Ascending aorta (tissue), 2 donors: ENCODE data around the gene SYNGR4. TPM values are rescaled to one million over a fixed set of nuclear protein-coding genes. Genes with fewer than 3 reads are reported as not detected.

Source experiments
- DNase-seq, 2 donors: peaks; one replicate each; pipeline ENCODE4 v3.0.0-alpha.2; 2019; ENCODE audit warnings: low spot score in 2 of 2
- H3K27ac ChIP-seq, 2 donors: fragments of 200-600 bp; sonication (generic); one replicate each; pipeline ENCODE4 v1.5.1; 2016 to 2017; ENCODE audit warnings: mild to moderate bottlenecking in 1 of 2
- H3K27me3 ChIP-seq: fragments of 200-600 bp; sonication (generic); one replicate; pipeline ENCODE4 v1.5.1; 2017
- H3K36me3 ChIP-seq, 2 donors: fragments of 200-600 bp; sonication (generic); one replicate each; pipeline ENCODE4 v1.5.1; 2016
- H3K4me1 ChIP-seq, 2 donors: fragments of 200-600 bp; sonication (generic); one replicate each; pipeline ENCODE4 v1.5.1; 2016 to 2017; ENCODE audit warnings: mild to moderate bottlenecking in 1 of 2
- H3K4me3 ChIP-seq, 2 donors: fragments of 200-600 bp; sonication (generic); one replicate each; pipeline ENCODE4 v1.5.1; 2016 to 2017; ENCODE audit warnings: mild to moderate bottlenecking in 1 of 2
- H3K9me3 ChIP-seq, 2 donors: fragments of 200-600 bp; sonication (generic); one replicate each; pipeline ENCODE4 v1.5.1; 2016
- intact Hi-C: fragments of 100-400 bp; cut with DNase I; formaldehyde crosslinking; loops from one replicate; pipeline ENCODE4 v1.15.1; 2023
- total RNA-seq: library from RNA; depleted of rRNA; stranded (reverse); fragments of >200 nt; gene quantifications from one replicate; pipeline ENCODE4 v1.1.0, GENCODE V29; 2016
- TF ChIP-seq, protein P1 (sequence below), 3 experiments: fragments of 200-600 bp in 2 of 3; fragments of 450-650 bp in 1 of 3; sonication (generic) in 2 of 3; IDR thresholded peaks; one replicate each; pipeline ENCODE4 v1.5.1; 2016 to 2019; ENCODE audit warnings: antibody characterized with exemption in 3 of 3, mild to moderate bottlenecking in 1 of 3, moderate library complexity in 1 of 3

Gene SYNGR4
- total RNA-seq, 1 donor from 2014 or later = not detected

DNA sequence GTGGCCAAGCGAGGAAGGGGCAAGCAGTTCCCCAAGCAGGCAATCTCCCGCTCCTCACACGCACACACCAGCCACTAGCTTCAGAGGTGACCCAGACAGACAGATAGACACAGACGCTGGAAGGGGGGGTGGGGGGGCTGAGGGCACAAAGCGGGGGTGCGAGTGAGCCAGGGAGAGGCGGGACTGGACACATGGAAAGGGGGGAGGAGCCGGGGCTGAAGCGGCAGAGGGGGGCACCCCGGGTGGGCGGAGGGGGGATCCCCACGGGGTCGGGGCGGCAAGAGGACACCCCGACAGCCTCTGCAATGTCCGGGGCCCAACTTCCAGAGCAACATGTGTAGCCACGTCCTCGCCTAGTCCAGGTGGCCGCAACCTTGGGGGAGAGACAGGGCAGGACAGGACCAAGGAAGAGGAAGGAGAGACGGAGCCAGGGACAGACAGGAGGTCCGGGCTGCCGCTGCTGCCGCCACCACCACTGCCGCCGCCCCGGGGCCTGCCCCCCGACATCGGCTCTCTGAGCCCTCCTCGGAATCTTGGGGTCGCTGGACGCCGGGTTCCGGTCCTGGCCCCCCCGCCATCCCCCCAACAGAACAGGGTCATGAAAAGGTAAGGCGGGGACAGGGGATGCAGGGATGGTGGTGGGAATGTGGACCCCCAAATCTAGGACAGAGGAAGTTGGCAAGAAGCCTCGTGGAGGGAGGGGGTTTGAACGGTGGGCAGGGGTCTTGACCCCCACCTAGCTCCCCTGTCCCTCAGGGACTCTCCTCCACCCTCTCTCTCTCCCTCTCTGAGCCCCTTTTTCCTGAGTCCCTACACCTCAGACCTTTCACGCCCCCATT, 30.4 kb downstream of the SYNGR4 start:
- H3K4me1 ChIP-seq = peaks cover 0 to 14% of the 10 kb centered on the region in 2 donors
- H3K27ac ChIP-seq = no peak overlapping the region
- peaks cover 36% of the 10 kb centered on the region for H3K27me3 ChIP-seq
- H3K4me3 ChIP-seq = peak overlapping the region in 1 of 2 donors; percentile 41
- no peaks in the 10 kb centered on the region for H3K9me3 ChIP-seq
- H3K36me3 ChIP-seq = no peaks in the 10 kb centered on the region
- TF ChIP-seq, protein P1, sequence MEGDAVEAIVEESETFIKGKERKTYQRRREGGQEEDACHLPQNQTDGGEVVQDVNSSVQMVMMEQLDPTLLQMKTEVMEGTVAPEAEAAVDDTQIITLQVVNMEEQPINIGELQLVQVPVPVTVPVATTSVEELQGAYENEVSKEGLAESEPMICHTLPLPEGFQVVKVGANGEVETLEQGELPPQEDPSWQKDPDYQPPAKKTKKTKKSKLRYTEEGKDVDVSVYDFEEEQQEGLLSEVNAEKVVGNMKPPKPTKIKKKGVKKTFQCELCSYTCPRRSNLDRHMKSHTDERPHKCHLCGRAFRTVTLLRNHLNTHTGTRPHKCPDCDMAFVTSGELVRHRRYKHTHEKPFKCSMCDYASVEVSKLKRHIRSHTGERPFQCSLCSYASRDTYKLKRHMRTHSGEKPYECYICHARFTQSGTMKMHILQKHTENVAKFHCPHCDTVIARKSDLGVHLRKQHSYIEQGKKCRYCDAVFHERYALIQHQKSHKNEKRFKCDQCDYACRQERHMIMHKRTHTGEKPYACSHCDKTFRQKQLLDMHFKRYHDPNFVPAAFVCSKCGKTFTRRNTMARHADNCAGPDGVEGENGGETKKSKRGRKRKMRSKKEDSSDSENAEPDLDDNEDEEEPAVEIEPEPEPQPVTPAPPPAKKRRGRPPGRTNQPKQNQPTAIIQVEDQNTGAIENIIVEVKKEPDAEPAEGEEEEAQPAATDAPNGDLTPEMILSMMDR (IDR thresholded peaks at IDR 0.05) = no peak
- no peak for DNase-seq
- intact Hi-C loops = loop anchor here (5.0 kb wide), 1 partner anchor 48 kb away; no protein-coding TSS in a partner anchor

DNA sequence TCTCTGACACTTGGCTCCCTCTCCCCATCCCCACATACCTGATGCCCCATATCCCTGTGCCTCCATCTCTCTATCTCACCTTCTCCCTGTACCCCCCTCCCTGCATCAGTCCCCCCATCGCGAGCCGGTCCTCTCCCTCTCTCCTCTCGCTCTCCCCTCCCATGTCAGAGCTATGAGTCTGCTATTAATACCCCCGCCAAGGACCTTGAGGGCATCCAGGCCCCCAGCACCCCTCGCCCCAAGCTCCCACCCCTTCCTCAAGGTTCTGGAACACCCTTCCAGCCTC, 30.9 kb downstream of the SYNGR4 start:
- H3K4me1 ChIP-seq = peaks cover 0 to 11% of the 10 kb centered on the region in 2 donors
- DNase-seq = no peak
- no peaks in the 10 kb centered on the region for H3K9me3 ChIP-seq
- no peak overlapping the region for H3K4me3 ChIP-seq
- peaks cover 36% of the 10 kb centered on the region for H3K27me3 ChIP-seq
- TF ChIP-seq, protein P1 (IDR thresholded peaks at IDR 0.05) = no peak
- intact Hi-C loops = no loop called here
- no peaks in the 10 kb centered on the region for H3K36me3 ChIP-seq
- H3K27ac ChIP-seq = no peak overlapping the region

DNA sequence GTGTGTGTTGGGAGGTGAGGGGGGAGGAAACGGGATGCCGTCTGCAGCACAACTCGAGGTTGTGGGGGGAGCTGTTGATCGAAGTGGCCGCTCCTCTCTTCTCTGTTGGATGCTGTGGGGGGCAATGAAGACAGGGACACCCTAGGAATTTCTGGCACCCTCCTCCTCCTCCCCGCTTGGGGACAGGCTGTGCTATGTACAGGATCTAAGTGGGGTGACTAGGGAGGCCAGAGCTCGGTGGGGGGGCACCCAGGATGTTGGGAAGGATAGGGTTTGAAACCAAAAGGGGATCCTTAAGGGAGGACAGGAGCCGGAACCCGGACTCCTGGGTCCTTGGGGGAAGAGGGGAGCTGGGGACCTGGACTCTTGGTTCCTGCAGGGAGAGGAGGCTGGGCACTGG, 31.3 kb downstream of the SYNGR4 start:
- DNase-seq = no peak
- peaks cover 36% of the 10 kb centered on the region for H3K27me3 ChIP-seq
- intact Hi-C loops = no loop called here
- no peaks in the 10 kb centered on the region for H3K9me3 ChIP-seq
- no peak overlapping the region for H3K27ac ChIP-seq
- no peak overlapping the region for H3K4me3 ChIP-seq
- TF ChIP-seq, protein P1 (IDR thresholded peaks at IDR 0.05) = no peak
- H3K36me3 ChIP-seq = no peaks in the 10 kb centered on the region
- peaks cover 0 to 8% of the 10 kb centered on the region in 2 donors for H3K4me1 ChIP-seq

DNA sequence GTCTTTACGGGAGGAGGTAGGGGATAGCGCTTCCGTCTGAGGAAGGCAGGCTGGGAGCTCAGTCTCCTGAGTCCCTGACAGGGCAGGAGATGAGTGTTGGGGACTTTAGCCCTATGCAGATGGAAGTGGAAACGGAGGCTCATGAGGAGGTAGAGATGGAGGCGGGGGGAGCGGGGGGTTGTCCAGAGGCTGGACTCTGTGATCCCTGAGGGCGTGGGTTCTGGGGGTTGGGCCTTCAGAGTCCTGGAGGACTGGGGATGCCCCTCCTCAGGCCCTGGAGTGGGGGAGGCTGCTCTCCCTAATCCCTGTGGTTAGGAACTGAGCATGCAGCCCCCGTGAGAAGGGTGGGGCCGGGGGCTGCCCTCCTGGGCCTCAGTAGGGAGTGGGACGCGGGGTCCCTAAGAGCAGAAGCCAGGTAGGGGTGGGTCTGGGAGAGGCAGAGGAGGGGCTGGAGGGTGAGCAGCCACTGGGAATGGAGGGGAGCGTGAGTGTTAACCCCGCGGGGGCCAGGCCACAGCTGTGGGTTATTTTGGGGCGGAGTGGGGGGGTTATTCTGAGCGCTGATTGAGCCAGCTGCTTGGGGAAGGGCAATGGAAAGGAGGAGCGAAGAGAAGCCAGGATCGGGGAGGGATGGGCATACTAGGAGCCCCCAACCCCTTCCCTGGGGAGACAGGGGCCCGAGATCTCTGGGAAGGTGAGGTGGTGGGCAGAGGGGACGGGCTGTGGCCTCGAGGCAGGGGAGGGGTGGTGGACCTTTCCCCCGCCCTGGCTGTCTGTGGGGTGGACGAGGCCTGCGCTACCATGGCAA, 32.1 kb downstream of the SYNGR4 start:
- intact Hi-C loops = no loop called here
- Histone ChIP-seq H3K27me3 (peaks cover 36% of the 10 kb centered on the region), H3K27ac (no peak overlapping the region), H3K9me3 (no peaks in the 10 kb centered on the region), H3K36me3 (no peaks in the 10 kb centered on the region), H3K4me1 (peaks cover 0 to 8% of the 10 kb centered on the region in 2 donors), H3K4me3 (no peak overlapping the region)
- TF ChIP-seq, protein P1 (IDR thresholded peaks at IDR 0.05) = no peak
- DNase-seq = no peak

DNA sequence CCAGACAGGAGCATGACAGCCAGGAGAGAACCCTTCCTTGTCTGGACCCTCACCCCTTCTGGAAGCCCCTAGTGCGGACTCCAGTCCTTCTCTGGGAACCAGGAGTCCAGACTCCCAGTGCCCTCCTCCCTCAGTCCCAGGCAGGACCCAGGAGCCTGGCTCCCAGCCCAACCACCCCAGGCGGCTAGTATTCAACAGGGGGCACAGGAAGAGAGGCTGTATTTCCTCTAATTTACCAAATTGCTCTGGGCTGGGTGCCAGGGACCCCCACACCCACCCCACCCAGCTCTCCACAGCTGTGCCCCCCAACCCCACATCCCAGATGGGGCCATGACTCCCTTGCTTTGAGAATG, 32.6 kb downstream of the SYNGR4 start:
- Histone ChIP-seq H3K9me3 (no peaks in the 10 kb centered on the region), H3K36me3 (no peaks in the 10 kb centered on the region), H3K27me3 (peaks cover 36% of the 10 kb centered on the region), H3K27ac (no peak overlapping the region), H3K4me3 (no peak overlapping the region), H3K4me1 (peaks cover 0 to 8% of the 10 kb centered on the region in 2 donors)
- DNase-seq = no peak
- TF ChIP-seq, protein P1 (IDR thresholded peaks at IDR 0.05) = no peak
- intact Hi-C loops = no loop called here
